Motor neuron (in vitro differentiated cells): ENCODE data around the gene WDR17. TPM values are rescaled to one million over a fixed set of nuclear protein-coding genes. Genes with fewer than 3 reads are reported as not detected.

Experiments
- ATAC-seq, 8 experiments: fragments of 200-7000 bp; cut with Tn5 transposase; replicated peaks in 6 of 8; 2 replicates each; pipeline ENCODE4 v1.8.0; 2021; ENCODE audit warnings: mild to moderate bottlenecking in 8 of 8, moderate library complexity in 8 of 8
- H3K27ac ChIP-seq, 2 donors: fragments of 250-450 bp; sonication (Bioruptor Pico); 2 replicates each; pipeline ENCODE4 v1.9.0; 2021; ENCODE audit warnings: antibody characterized with exemption in 2 of 2, mild to moderate bottlenecking in 2 of 2, moderate library complexity in 1 of 2
- H3K4me1 ChIP-seq, 2 donors: fragments of 250-450 bp; sonication (Bioruptor Pico); replicated peaks in 1 of 2; 2 replicates each; pipeline ENCODE4 v1.6.1; 2021; ENCODE audit warnings: antibody characterized with exemption in 2 of 2, mild to moderate bottlenecking in 2 of 2, moderate library complexity in 1 of 2
- H3K4me3 ChIP-seq, 5 donors: fragments of 250-450 bp; sonication (Bioruptor Pico); 2 replicates each; pipeline ENCODE4 v1.9.0; 2021; ENCODE audit warnings: antibody characterized with exemption in 5 of 5, mild to moderate bottlenecking in 5 of 5, moderate library complexity in 4 of 5
- WGBS, 10 experiments: fragments of 450-650 bp; shearing (Covaris generic); methylation state at CpG; one replicate each; pipeline ENCODE4 v1.0.0; 2022; 5-methylcytosine and 5-hydroxymethylcytosine counted together
- in situ Hi-C, 9 experiments: fragments of 400-800 bp; cut with MboI; loops; one replicate each; pipeline ENCODE4 v1.15.0; 2021; ENCODE audit warnings: low sequenced_read_pairs in 9 of 9, low pct_unique_long_range_greater_than_20kb in 2 of 9; ENCODE audit not compliant: unreplicated experiment in 9 of 9
- total RNA-seq, 8 experiments: library from RNA; unstranded; fragments of 300-600 nt; gene quantifications; 2 replicates each; pipeline versions ENCODE4 v1.2.3 to v1.2.4, GENCODE V29; 2022

The WDR17 gene
- total RNA-seq, 8 experiments from 2014 or later: 1.3 to 23.5 (median 12.8) TPM

DNA sequence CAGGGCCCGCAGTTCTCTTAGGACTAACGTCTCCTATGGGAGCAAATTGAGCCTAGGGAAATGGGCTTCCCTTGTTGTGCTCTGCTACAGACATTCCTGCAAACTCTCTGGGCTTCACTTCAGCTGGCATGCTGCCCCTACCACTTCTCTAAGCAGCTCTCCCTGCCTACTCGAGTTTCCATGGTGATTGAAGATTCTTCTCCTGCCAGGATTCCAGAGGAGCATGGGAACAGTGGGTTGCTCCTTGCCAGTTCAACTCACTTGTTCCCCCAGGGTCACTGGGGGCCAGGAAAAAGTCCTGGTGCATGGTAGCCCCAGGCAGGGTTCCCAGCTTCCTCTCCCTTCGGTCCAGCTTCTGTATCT, 21.1 kb upstream of the WDR17 start:
- Histone ChIP-seq H3K27ac (no peak overlapping the region), H3K4me1 (no peaks in the 10 kb centered on the region), H3K4me3 (no peak overlapping the region)
- ATAC-seq: peak in 2 of 8 experiments; percentile 25 to 89
- in situ Hi-C loops: loop anchor here in 4 of 9 experiments (25.0 kb wide), 1 partner anchor 293 kb away; no protein-coding TSS in a partner anchor
- 10 to 83% (median 50%) methylated on average over 1 to 3 of the region's 4 CpGs; no CpG with 5 or more reads in 3 of the 10 experiments for WGBS, 10 experiments

DNA sequence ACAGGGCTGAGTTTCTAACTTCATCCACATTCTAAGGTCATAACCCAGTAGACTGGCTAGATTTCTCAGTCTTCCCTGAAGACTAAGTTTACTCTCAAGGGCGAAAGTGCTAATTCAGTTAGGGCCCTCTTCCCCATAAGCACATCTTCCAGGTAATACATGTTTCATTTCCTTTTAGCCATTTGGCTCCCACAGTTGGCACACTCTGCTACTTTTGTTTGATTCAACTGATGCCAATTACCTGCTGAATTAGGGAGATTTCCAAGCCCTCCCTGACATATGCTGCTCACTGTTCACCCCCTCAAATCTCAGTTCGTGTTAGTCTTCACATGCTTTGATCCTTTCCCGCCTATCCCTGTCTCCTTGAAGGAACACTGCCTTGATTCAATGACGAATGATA, 17.0 kb upstream of the WDR17 start:
- 17 to 100% (median 80%) methylated on average over 1 to 4 of the region's 4 CpGs for WGBS, 10 experiments
- Histone ChIP-seq H3K4me3 (no peak overlapping the region), H3K27ac (no peak overlapping the region), H3K4me1 (no peaks in the 10 kb centered on the region)
- no peak for ATAC-seq
- in situ Hi-C loops: loop anchor here in 4 of 9 experiments (25.0 kb wide), 1 partner anchor 289 kb away; no protein-coding TSS in a partner anchor

DNA sequence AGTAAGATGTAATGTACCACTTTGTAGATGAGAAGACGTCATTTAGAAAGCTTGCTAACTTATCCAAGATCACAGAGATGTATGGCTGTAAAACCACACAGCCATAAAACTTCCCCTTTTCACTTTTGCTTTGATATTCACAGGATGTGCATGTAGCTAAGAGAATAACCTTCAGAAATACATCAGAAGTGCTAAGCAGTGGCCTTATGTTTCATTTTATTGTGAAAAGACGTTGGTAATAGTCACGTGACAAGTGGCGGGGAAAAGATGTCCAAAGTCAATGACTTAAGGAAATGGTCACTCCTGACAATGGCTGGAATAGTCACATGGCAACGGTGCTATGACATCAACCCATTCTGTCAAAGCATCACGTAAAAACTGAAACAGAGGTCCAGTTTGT, 12.9 kb upstream of the WDR17 start:
- Histone ChIP-seq H3K4me1 (no peaks in the 10 kb centered on the region), H3K27ac (no peak overlapping the region), H3K4me3 (no peak overlapping the region)
- in situ Hi-C loops: loop anchor here in 3 of 9 experiments (25.0 kb wide), 2 partner anchors 260 to 285 kb away; partner anchors contain the start of gene SPCS3 (in 2 of the 3)
- 28 to 92% (median 58%) methylated on average over 1 to 6 of the region's 6 CpGs; no CpG with 5 or more reads in 1 of the 10 experiments for WGBS, 10 experiments
- ATAC-seq: no peak

GRCh38 chr4:176053785-176054184, 11.9 kb upstream of the WDR17 start:
- in situ Hi-C loops: loop anchor here in 3 of 9 experiments (25.0 kb wide), 2 partner anchors 259 to 284 kb away; partner anchors contain the start of gene SPCS3 (in 2 of the 3)
- no peak overlapping the region for H3K4me3 ChIP-seq
- no peak overlapping the region for H3K27ac ChIP-seq
- no peaks in the 10 kb centered on the region for H3K4me1 ChIP-seq
- WGBS, 10 experiments: 22 to 100% (median 88%) methylated on average over 1 to 2 of the region's 2 CpGs; no CpG with 5 or more reads in 1 of the 10 experiments
- ATAC-seq: no peak

DNA sequence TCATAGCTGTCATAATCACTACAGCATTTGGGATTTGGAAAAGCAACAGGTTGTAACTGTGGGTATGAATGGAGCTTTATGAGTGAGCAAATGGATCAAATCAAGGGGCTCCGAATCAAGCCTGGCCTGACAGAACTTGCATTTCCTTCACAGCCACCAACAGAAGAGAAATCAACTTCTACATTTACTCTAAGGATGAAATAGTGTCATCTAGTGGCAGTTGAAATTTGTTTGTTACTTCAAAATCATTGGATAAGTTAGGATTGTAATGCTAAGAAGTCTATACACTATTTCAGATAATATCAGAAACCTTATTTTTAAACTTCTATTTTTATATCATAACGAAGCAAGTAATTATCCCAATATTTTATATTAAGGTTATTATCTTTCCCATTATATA, 10.7 kb upstream of the WDR17 start:
- Histone ChIP-seq H3K27ac (no peak overlapping the region), H3K4me3 (no peak overlapping the region), H3K4me1 (no peaks in the 10 kb centered on the region)
- WGBS, 10 experiments: 0 to 87% (median 40%) methylated on average over 1 to 2 of the region's 2 CpGs; no CpG with 5 or more reads in 1 of the 10 experiments
- no peak for ATAC-seq
- in situ Hi-C loops: loop anchor here in 3 of 9 experiments (25.0 kb wide), 2 partner anchors 257 to 282 kb away; partner anchors contain the start of gene SPCS3 (in 2 of the 3)

- 79 to 100% (median 95%) methylated on average over 10 to 19 of the region's 20 CpGs for WGBS, 10 experiments
- no peak overlapping the region for H3K4me3 ChIP-seq
- peaks cover 4 to 5% of the 10 kb centered on the region in 2 donors for H3K4me1 ChIP-seq
- in situ Hi-C loops: loop anchor here in 3 of 9 experiments (25.0 kb wide), 2 partner anchors 249 to 274 kb away; partner anchors contain the start of gene SPCS3 (in 2 of the 3)
- no peak for ATAC-seq
- no peak overlapping the region for H3K27ac ChIP-seq
Measured at GRCh38 chr4:176063718-176064117, 1.9 kb upstream of the WDR17 start.

DNA sequence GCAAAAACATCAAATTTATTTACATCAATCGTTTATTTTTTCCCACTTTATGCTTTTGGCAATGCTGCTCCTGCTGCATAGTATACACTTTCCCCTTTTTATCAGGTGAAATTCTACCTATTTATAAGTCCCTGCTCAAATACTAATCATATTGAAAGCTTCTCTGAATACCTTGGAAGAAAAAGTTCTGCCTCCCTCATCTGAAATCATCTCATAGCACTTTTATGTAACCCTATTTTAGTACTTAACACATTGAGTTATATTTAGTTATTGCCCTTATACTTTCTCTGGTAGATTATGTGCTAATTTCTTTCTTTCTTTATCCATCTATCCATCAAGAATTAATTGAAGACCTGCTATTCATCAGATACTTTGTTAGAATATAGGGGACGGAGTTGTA, 1.1 kb upstream of the WDR17 start:
- ATAC-seq: no peak

DNA sequence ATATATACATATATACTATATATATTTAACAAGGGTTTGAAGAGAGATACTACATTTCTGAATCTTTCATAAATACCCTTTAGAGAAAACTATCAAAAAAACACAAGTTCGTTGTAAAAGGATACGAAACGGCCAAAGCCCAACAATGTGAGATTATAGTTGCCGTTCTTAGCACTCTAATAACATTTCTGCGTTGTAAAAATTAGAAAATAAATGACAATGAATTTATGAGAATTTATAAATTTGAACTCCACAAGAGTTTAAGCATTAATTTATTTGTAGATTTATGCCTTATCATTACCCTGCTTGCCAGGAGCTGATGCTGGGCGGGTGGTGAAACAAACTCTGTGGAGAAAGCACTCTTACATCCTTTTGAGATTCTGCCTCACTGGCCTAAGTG, 1.1 kb downstream of the WDR17 start:
- Histone ChIP-seq H3K27ac (no peak overlapping the region), H3K4me3 (peak overlapping the region; percentile 55 to 64 (median 62)), H3K4me1 (peaks cover 4 to 5% of the 10 kb centered on the region in 2 donors)
- ATAC-seq: no peak
- 8 to 71% (median 33%) methylated on average over 2 to 6 of the region's 6 CpGs for WGBS, 10 experiments
- in situ Hi-C loops: loop anchor here in 3 of 9 experiments (25.0 kb wide), 2 partner anchors 246 to 271 kb away; partner anchors contain the start of gene SPCS3 (in 2 of the 3)

More for the DNA sequence above, 1.1 kb upstream of the WDR17 start:
- Histone ChIP-seq H3K4me3 (no peak overlapping the region), H3K4me1 (peaks cover 4 to 5% of the 10 kb centered on the region in 2 donors), H3K27ac (no peak overlapping the region)
- in situ Hi-C loops: loop anchor here in 3 of 9 experiments (25.0 kb wide), 2 partner anchors 248 to 273 kb away; partner anchors contain the start of gene SPCS3 (in 2 of the 3)
- WGBS, 10 experiments: 66 to 100% (median 94%) methylated on average over 1 to 2 of the region's 2 CpGs

DNA sequence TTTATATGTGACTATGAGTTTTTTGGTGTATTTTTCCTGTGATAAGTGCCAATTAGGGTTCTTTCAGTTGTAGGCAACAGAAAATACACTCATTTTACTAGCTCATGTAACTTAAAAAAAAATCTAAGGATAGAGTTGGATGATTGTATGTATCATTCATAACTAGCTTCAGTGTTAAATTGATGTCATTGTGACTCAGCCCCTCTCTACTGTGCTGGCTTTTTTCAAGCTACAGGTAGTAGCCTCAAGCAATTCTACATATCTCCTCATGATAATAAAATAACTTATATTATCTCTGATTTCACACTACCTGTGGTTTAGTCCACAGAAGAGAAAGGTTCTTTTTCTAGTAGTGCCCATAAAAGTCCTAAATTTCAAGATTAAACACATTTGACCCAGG, 11.9 kb downstream of the WDR17 start:
- Histone ChIP-seq H3K4me3 (no peak overlapping the region), H3K4me1 (no peaks in the 10 kb centered on the region), H3K27ac (no peak overlapping the region)
- in situ Hi-C loops: no loop called here
- ATAC-seq: peak in 2 of 8 experiments; percentile 41 to 47

- no peak overlapping the region for H3K4me3 ChIP-seq
- ATAC-seq: peak in 1 of 8 experiments; percentile 43
- H3K4me1 ChIP-seq: no peaks in the 10 kb centered on the region
- 0 to 100% (median 68%) methylated on average over 1 to 2 of the region's 2 CpGs; no CpG with 5 or more reads in 1 of the 10 experiments for WGBS, 10 experiments
- no peak overlapping the region for H3K27ac ChIP-seq
- in situ Hi-C loops: no loop called here
Measured at GRCh38 chr4:176084769-176085168, 19.1 kb downstream of the WDR17 start.

DNA sequence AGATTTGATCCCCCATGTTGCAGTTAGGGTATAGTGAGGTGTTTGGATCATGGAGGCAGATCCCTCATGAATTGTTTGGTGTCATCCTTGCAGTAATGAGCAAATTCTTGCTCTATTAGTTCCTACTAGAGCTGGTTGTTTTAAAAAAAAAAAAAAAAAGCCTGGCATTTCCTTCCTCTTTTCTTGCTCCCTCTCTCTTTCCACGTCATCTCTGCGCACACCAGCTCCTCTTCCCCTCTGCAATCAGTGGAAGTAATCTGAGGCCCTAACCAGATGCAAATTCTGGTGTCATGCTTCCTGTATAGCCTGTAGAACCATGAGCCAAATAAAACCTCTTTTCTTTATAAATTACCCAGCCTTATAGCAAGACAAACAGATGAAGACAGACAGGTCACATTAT, 24.5 kb downstream of the WDR17 start:
- 60 to 100% (median 92%) methylated on average over 1 to 2 of the region's 2 CpGs; no CpG with 5 or more reads in 5 of the 10 experiments for WGBS, 10 experiments
- Histone ChIP-seq H3K4me3 (no peak overlapping the region), H3K4me1 (no peaks in the 10 kb centered on the region), H3K27ac (no peak overlapping the region)
- no peak for ATAC-seq
- in situ Hi-C loops: no loop called here

DNA sequence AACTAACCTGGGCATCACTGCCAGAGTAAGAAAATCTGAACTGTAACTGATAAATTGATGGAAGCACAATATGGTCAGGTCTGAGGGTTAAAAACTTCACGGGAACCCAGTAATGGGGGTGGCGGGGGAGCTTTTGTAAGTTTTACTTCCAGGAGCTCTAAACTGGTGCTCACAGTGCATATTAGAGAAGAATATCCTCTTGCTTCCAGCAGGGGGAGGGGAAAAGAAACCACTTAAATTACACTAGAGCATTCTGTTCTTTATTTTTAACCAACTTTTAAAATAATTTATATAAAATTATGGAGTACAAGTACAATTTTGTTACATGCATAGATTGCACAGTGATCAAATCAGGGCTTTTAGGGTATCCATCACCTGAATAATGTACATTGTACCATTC, 33.7 kb downstream of the WDR17 start:
- ATAC-seq: no peak

DNA sequence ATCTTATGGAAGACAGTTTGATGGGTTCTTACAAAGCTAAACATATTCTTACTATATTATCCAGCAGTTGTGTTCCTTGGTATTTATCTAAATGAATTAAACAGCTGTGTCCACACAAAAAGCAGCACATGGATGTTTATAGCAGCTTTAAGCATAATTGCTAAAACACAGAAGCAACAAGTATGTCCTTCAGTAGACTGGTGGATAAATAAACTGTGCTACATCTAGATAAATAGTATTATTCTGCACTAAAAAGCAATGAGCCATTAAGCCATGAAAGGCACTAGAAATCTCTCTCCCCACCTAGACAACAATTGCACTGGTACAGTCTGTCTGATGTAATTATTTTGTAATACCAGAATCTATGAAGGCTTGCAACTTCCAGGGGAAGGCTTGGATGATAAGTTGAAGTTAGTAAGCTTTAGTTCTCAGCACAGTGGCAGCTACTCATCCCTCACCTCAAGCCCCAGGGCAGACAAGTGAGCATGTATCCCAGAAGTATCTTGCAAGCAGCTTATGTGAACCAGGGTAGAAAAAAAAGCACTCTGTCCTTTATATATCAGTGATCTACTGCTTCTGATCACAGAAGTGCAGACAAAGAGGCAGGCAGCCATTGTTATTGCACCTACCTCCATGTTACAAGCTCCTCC, 36.9 kb downstream of the WDR17 start:
- Histone ChIP-seq H3K27ac (peak overlapping the region; percentile 16 to 55), H3K4me3 (no peak overlapping the region), H3K4me1 (peaks cover 10 to 17% of the 10 kb centered on the region in 2 donors)
- peak in 5 of 8 experiments; percentile 75 to 97 (median 83) for ATAC-seq
- in situ Hi-C loops: no loop called here

More for the DNA sequence above, 33.7 kb downstream of the WDR17 start:
- in situ Hi-C loops: no loop called here
- WGBS, 10 experiments: 63 to 100% (median 95%) methylated on average over 1 to 2 of the region's 2 CpGs; no CpG with 5 or more reads in 3 of the 10 experiments
- H3K27ac ChIP-seq: no peak overlapping the region
- H3K4me1 ChIP-seq: peaks cover 10 to 17% of the 10 kb centered on the region in 2 donors
- H3K4me3 ChIP-seq: no peak overlapping the region
